ENCODE results near the gene GTPBP4.
"Not testable (repeated sequence)": the region's sequence is repeated elsewhere in the genome, so short reads cannot be mapped to it uniquely, and the experiment has no call there.

The GTPBP4 gene

GRCh38 chr10:1054684-1055083 lies 66.5 kb downstream of the GTPBP4 start:
- Histone ChIP-seq H3K36me3 (ENCODE audit: control insufficient read depth, insufficient read depth, low read length) (no peaks in the 10 kb centered on the region), H3K4me1 (ENCODE audit: control insufficient read depth, insufficient read depth, low read length) (peaks cover 17% of the 10 kb centered on the region), H3K27me3 (ENCODE audit: control insufficient read depth, insufficient read depth, low read length) (no peaks in the 10 kb centered on the region), H3K4me3 (ENCODE audit: low read length) (no peak overlapping the region), H3K9me3 (ENCODE audit: control insufficient read depth, low read length) (no peaks in the 10 kb centered on the region), H3K9ac (ENCODE audit: low read length) (no peak overlapping the region)

GRCh38 chr10:1056326-1057105 lies 68.3 kb downstream of the GTPBP4 start, which contains the start of gene WDR37:
TSS of gene WDR37 (plus strand) at chr10:1056385. CDS start at chr10:1072156, 15,771 bp downstream.
- Histone ChIP-seq H3K36me3 (ENCODE audit: control insufficient read depth, insufficient read depth, low read length) (no peaks in the 10 kb centered on the region), H3K27me3 (ENCODE audit: control insufficient read depth, insufficient read depth, low read length) (no peaks in the 10 kb centered on the region), H3K4me3 (ENCODE audit: low read length) (peak within 1 kb of the TSS; percentile 75), H3K9ac (ENCODE audit: low read length) (peak within 1 kb of the TSS; percentile 82), H3K4me1 (ENCODE audit: control insufficient read depth, insufficient read depth, low read length) (peaks cover 20% of the 10 kb centered on the region), H3K9me3 (ENCODE audit: control insufficient read depth, low read length) (no peaks in the 10 kb centered on the region)

DNA sequence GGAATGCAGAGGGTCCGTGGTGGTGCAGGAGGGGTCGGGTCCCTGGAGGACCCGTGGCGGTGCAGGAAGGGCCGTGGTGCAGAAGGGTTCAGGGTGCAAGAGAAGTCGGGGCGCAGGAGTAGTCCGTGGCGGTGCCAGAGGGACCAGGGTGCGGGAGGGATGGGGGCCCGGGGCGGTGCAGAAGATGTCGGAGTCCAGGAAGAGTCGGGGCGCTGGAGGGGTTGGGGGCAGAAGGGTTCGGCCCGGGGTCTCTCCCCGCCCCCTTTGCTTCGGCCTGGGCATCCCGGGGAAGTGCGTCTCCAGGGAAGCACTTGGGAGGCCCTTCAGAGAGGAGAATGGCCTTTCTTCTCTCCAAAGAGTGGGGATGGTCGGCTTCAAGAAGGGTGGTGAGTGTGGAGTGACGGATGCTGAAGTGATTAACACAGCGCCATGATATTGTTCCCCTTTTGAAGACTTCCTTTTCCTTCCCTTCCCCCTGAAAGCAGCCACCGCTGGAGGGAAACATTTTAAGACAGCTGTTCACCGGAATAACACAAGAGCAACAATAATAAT lies 68.9 kb downstream of the GTPBP4 start:
- peaks cover 26% of the 10 kb centered on the region for H3K4me1 ChIP-seq (ENCODE audit: control insufficient read depth, insufficient read depth, low read length)
- peak overlapping the region; percentile 75 for H3K4me3 ChIP-seq (ENCODE audit: low read length)
- H3K9me3 ChIP-seq (ENCODE audit: control insufficient read depth, low read length), result no peaks in the 10 kb centered on the region
- peak overlapping the region; percentile 82 for H3K9ac ChIP-seq (ENCODE audit: low read length)
- no peaks in the 10 kb centered on the region for H3K36me3 ChIP-seq (ENCODE audit: control insufficient read depth, insufficient read depth, low read length)
- no peaks in the 10 kb centered on the region for H3K27me3 ChIP-seq (ENCODE audit: control insufficient read depth, insufficient read depth, low read length)

- H3K9ac ChIP-seq (ENCODE audit: low read length), result peak overlapping the region; percentile 82
Measured at GRCh38 chr10:1058017-1058416, 69.8 kb downstream of the GTPBP4 start.

GRCh38 chr10:1059902-1060301 lies 71.7 kb downstream of the GTPBP4 start:
- H3K4me3 ChIP-seq (ENCODE audit: low read length), result no peak overlapping the region
- H3K4me1 ChIP-seq (ENCODE audit: control insufficient read depth, insufficient read depth, low read length), result peaks cover 25% of the 10 kb centered on the region
- no peak overlapping the region for H3K9ac ChIP-seq (ENCODE audit: low read length)
- no peaks in the 10 kb centered on the region for H3K27me3 ChIP-seq (ENCODE audit: control insufficient read depth, insufficient read depth, low read length)
- H3K9me3 ChIP-seq (ENCODE audit: control insufficient read depth, low read length), result no peaks in the 10 kb centered on the region
- no peaks in the 10 kb centered on the region for H3K36me3 ChIP-seq (ENCODE audit: control insufficient read depth, insufficient read depth, low read length)

More at GRCh38 chr10:1058017-1058416, 69.8 kb downstream of the GTPBP4 start:
- no peaks in the 10 kb centered on the region for H3K9me3 ChIP-seq (ENCODE audit: control insufficient read depth, low read length)
- no peaks in the 10 kb centered on the region for H3K27me3 ChIP-seq (ENCODE audit: control insufficient read depth, insufficient read depth, low read length)
- H3K4me3 ChIP-seq (ENCODE audit: low read length), result peak overlapping the region; percentile 75
- H3K4me1 ChIP-seq (ENCODE audit: control insufficient read depth, insufficient read depth, low read length), result peaks cover 27% of the 10 kb centered on the region
- no peaks in the 10 kb centered on the region for H3K36me3 ChIP-seq (ENCODE audit: control insufficient read depth, insufficient read depth, low read length)

DNA sequence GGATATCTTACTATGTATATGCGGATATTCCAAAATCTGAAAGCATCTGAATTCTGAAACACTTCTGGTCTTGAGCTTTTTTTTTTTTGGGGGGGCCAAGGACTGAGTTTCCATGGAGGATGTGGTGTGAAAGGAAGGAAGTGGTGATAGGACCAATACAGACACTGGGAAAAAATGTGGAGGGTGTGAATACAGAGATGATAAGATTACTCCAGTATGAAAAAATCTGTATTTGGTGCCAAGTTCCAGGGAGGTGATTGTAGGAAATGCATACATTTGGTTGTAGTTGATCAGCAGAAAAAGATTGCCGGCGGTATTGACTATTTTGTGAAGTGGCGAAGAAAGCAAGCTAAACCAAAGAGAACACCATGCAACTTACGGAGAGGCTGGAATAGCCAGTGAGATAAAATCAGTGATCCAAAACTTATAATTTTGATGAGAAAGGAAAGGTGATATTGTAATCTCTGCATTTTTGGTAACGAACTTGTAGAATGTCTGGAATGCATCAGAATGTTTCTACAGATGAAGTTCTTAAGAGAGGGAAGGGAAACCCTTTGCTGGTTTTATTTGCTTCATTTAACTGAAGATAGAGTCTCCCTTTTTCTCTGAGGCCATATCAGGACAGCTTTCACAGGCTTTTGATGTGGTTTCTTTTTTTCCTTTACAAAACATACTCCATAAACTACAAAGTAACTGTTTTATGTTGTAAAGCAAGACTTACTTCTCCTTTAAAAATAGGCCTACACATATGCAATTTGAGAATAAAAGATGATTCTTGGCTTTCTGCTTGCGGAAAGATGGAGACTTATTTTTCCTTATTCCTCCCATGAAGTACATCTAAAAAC lies 73.9 kb downstream of the GTPBP4 start:
- Histone ChIP-seq H3K36me3 (ENCODE audit: control insufficient read depth, insufficient read depth, low read length) (no peaks in the 10 kb centered on the region), H3K9me3 (ENCODE audit: control insufficient read depth, low read length) (no peaks in the 10 kb centered on the region), H3K9ac (ENCODE audit: low read length) (no peak overlapping the region), H3K4me1 (ENCODE audit: control insufficient read depth, insufficient read depth, low read length) (peaks cover 20% of the 10 kb centered on the region), H3K27me3 (ENCODE audit: control insufficient read depth, insufficient read depth, low read length) (no peaks in the 10 kb centered on the region), H3K4me3 (ENCODE audit: low read length) (no peak overlapping the region)

GRCh38 chr10:1063232-1063865 lies 75.1 kb downstream of the GTPBP4 start:
- H3K36me3 ChIP-seq (ENCODE audit: control insufficient read depth, insufficient read depth, low read length), result no peaks in the 10 kb centered on the region
- H3K27me3 ChIP-seq (ENCODE audit: control insufficient read depth, insufficient read depth, low read length), result no peaks in the 10 kb centered on the region
- H3K4me3 ChIP-seq (ENCODE audit: low read length), result no peak overlapping the region
- H3K9me3 ChIP-seq (ENCODE audit: control insufficient read depth, low read length), result no peaks in the 10 kb centered on the region
- peaks cover 13% of the 10 kb centered on the region for H3K4me1 ChIP-seq (ENCODE audit: control insufficient read depth, insufficient read depth, low read length)
- no peak overlapping the region for H3K9ac ChIP-seq (ENCODE audit: low read length)

DNA sequence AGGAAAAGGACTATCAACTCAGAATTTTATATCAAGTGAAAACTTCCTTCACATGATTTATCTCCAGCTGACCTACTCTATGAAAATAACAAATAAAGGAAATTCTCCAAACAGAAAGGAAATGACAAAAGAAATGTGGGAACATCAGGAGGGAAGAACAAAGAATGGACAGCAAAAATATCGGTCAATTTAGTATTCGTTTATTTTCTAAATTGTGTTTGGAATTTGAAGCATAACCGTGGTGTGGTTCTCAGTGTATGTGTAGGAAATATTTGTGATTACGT lies 76.7 kb downstream of the GTPBP4 start:
- no peak overlapping the region for H3K9ac ChIP-seq (ENCODE audit: low read length)
- H3K4me1 ChIP-seq (ENCODE audit: control insufficient read depth, insufficient read depth, low read length), result peaks cover 10% of the 10 kb centered on the region
- H3K27me3 ChIP-seq (ENCODE audit: control insufficient read depth, insufficient read depth, low read length), result no peaks in the 10 kb centered on the region
- no peaks in the 10 kb centered on the region for H3K36me3 ChIP-seq (ENCODE audit: control insufficient read depth, insufficient read depth, low read length)
- no peaks in the 10 kb centered on the region for H3K9me3 ChIP-seq (ENCODE audit: control insufficient read depth, low read length)
- no peak overlapping the region for H3K4me3 ChIP-seq (ENCODE audit: low read length)

- H3K36me3 ChIP-seq (ENCODE audit: control insufficient read depth, insufficient read depth, low read length); H3K4me1 ChIP-seq (ENCODE audit: control insufficient read depth, insufficient read depth, low read length); H3K4me3 ChIP-seq (ENCODE audit: low read length); H3K27me3 ChIP-seq (ENCODE audit: control insufficient read depth, insufficient read depth, low read length); H3K9ac ChIP-seq (ENCODE audit: low read length); H3K9me3 ChIP-seq (ENCODE audit: control insufficient read depth, low read length): not testable (repeated sequence)
Measured at GRCh38 chr10:1066734-1067133, 78.5 kb downstream of the GTPBP4 start.

DNA sequence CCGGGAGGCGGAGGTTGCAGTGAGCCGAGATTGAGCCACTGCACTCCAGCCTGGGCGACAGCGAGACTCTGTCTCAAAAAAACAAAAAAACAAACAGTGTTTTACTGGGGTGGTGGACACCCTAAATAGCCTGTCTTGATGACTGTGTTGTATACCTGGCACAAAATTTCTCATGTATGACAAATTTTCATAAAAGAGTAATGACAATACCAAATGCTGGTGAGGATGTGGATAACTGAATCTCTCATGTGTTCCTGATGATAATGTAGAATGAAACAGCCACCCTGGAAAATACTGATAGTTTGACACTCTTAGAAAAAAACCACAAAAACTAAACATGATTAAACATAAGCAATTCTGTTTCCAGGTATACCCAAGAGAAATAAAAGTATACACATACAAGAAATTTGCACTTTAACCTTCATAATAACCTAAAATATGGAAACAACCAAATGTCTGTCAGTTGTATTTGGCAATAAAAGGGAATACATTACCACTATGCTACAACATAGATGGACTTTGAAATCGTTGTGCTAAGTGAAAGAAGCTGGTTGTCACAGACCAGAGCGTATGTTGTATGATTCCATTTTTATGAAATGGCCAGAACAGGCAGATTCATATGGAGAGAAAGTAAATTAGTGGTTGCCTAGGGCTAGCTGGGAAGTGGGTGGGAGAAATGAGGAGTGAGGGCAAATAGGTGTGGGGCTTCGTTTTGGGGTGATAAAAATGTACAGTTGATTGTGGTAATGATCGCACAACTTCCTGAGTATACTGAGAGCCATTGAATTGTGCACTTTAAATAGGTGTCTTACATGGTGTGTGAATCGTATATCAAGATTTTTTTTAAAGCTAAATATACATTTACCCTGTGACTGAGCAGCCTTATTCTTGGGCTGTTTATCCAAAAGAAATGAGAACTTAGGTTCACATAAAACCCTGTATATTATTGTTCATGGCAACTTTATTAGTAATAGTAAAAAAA lies 80.4 kb downstream of the GTPBP4 start:
- Histone ChIP-seq H3K9ac (ENCODE audit: low read length) (no peak overlapping the region), H3K36me3 (ENCODE audit: control insufficient read depth, insufficient read depth, low read length) (no peaks in the 10 kb centered on the region), H3K4me3 (ENCODE audit: low read length) (no peak overlapping the region), H3K9me3 (ENCODE audit: control insufficient read depth, low read length) (no peaks in the 10 kb centered on the region), H3K27me3 (ENCODE audit: control insufficient read depth, insufficient read depth, low read length) (no peaks in the 10 kb centered on the region), H3K4me1 (ENCODE audit: control insufficient read depth, insufficient read depth, low read length) (no peaks in the 10 kb centered on the region)

All from mucosa of stomach (tissue), 1 donor.